ENCODE data around the gene PLAA. TPM values are rescaled to one million over a fixed set of nuclear protein-coding genes. Genes with fewer than 3 reads are reported as not detected.
"Not testable (repeated sequence)": the region's sequence is repeated elsewhere in the genome, so short reads cannot be mapped to it uniquely, and the experiment has no call there.

PLAA gene
- total RNA-seq, 1 donor from 2014 or later, result 33.1 TPM

- Mint-ChIP-seq H3K27ac (no peak overlapping the region), H3K36me3 (peaks cover 69% of the 10 kb centered on the region), H3K4me3 (no peak overlapping the region), H3K4me1 (no peaks in the 10 kb centered on the region), H3K9me3 (peaks cover 35% of the 10 kb centered on the region), H3K27me3 (ENCODE audit: low read depth) (no peaks in the 10 kb centered on the region)
- no peak for TF ChIP-seq CTCF (IDR thresholded peaks at IDR 0.05; ENCODE audit: unreplicated experiment)
- no peak for DNase-seq (ENCODE audit: low spot score in 2 of 2, unreplicated experiment in 2 of 2)
Observed at GRCh38 chr9:26880262-26880661, 66.8 kb downstream of the PLAA start.

DNA sequence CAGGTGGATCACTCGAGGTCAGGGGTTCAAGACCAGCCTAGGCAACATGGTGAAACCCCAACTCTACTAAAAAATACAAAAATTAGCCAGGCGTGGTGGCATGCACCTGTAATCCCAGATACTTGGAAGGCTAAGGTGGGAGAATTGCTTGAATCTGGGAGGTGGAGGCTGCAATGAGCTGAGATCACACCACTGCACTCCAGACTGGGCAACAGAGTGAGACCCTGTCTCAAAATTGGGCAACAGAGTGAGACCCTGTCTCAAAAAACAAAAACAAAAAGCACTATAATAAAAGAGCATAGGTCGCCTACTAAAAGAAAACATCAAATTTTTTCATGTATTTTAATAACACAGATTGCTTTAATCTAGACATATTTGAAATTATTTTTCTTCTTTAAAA, 71.9 kb downstream of the PLAA start:
- Mint-ChIP-seq H3K36me3 (peaks cover 31% of the 10 kb centered on the region), H3K9me3 (peaks cover 22% of the 10 kb centered on the region)
- DNase-seq (ENCODE audit: low spot score in 2 of 2, unreplicated experiment in 2 of 2); H3K4me1 Mint-ChIP-seq; H3K27ac Mint-ChIP-seq; H3K4me3 Mint-ChIP-seq; H3K27me3 Mint-ChIP-seq (ENCODE audit: low read depth): not testable (repeated sequence)

DNA sequence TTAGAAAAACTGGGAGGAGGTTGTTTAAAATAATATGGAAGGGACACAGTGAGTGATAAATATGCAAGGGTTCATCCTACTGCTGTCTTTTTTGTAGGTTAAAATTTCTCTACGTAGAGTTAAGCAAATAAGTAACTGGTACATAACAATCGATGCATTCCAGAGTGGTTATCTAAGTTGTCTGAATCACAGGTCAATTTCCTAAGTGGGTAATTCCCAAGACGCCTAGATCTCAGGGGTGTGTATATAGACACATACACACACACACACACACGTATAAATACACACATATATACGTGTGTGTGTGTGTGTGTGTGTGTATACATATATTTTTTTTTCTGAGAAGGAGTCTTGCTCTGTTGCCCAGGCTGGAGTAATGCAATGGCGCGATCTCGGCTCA, 76.8 kb downstream of the PLAA start:
- H3K27ac Mint-ChIP-seq, result no peak overlapping the region
- no peaks in the 10 kb centered on the region for H3K4me1 Mint-ChIP-seq
- peaks cover 12% of the 10 kb centered on the region for H3K36me3 Mint-ChIP-seq
- TF ChIP-seq CTCF (IDR thresholded peaks at IDR 0.05; ENCODE audit: unreplicated experiment), result no peak
- no peak for DNase-seq (ENCODE audit: low spot score in 2 of 2, unreplicated experiment in 2 of 2)
- no peaks in the 10 kb centered on the region for H3K9me3 Mint-ChIP-seq
- no peaks in the 10 kb centered on the region for H3K27me3 Mint-ChIP-seq (ENCODE audit: low read depth)
- H3K4me3 Mint-ChIP-seq, result no peak overlapping the region

- no peak overlapping the region for H3K4me3 Mint-ChIP-seq
Observed at GRCh38 chr9:26863074-26863473, 84.0 kb downstream of the PLAA start.

GRCh38 chr9:26856413-26857032, 90.5 kb downstream of the PLAA start:
- peaks cover 3% of the 10 kb centered on the region for H3K9me3 Mint-ChIP-seq

More at GRCh38 chr9:26863074-26863473, 84.0 kb downstream of the PLAA start:
- no peak for DNase-seq (ENCODE audit: low spot score in 2 of 2, unreplicated experiment in 2 of 2)
- Mint-ChIP-seq H3K36me3 (peaks cover 12% of the 10 kb centered on the region), H3K27ac (no peak overlapping the region), H3K4me1 (no peaks in the 10 kb centered on the region), H3K9me3 (no peaks in the 10 kb centered on the region), H3K27me3 (ENCODE audit: low read depth) (no peaks in the 10 kb centered on the region)
- peak; percentile 25 for TF ChIP-seq CTCF (IDR thresholded peaks at IDR 0.05; ENCODE audit: unreplicated experiment)

More at GRCh38 chr9:26856413-26857032, 90.5 kb downstream of the PLAA start:
- DNase-seq (ENCODE audit: low spot score in 2 of 2, unreplicated experiment in 2 of 2), result no peak
- no peak for TF ChIP-seq CTCF (IDR thresholded peaks at IDR 0.05; ENCODE audit: unreplicated experiment)
- peaks cover 31% of the 10 kb centered on the region for H3K36me3 Mint-ChIP-seq
- no peaks in the 10 kb centered on the region for H3K27me3 Mint-ChIP-seq (ENCODE audit: low read depth)
- H3K4me1 Mint-ChIP-seq, result no peaks in the 10 kb centered on the region
- H3K27ac Mint-ChIP-seq, result no peak overlapping the region
- H3K4me3 Mint-ChIP-seq, result no peak overlapping the region

Other genes starting within 250 kb of the PLAA start
- 18.7 to 23.6 TPM (median 19.5 TPM) in 3 replicates for gene CAAP1, start 54.4 kb downstream of the PLAA start, total RNA-seq
- gene IFT74, start 9.2 kb upstream of the PLAA start, total RNA-seq, result 21.8 to 22.1 TPM (median 22.1 TPM) in 3 replicates
- not detected in 3 replicates for gene LRRC19, start 58.4 kb upstream of the PLAA start, total RNA-seq
- 5.9 to 6.7 TPM (median 6.1 TPM) in 3 replicates for gene TEK, start 162.0 kb upstream of the PLAA start, total RNA-seq